ENCODE results near the gene FGF1.

FGF1 gene

DNA sequence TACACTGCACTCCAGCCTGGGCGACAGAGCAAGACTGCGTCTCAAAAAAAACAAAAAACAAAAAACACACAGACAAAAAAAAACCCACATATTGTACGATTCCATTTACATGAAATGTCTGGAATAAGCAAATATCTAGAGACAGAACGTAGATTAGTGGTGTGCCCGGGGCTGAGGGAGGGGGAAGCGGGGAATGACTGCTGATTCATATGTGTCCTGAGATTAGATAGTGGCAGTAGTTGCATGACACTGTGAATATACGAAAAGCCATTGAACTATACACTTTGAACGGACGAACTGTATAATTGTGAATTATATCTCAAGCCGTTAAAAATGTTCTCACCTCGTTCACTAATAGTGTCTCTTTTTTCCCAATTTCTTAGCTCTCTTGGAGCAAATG, 23.9 kb downstream of the FGF1 start:
- no peaks in the 10 kb centered on the region for H3K9me3 ChIP-seq
- no peaks in the 10 kb centered on the region for H3K36me3 ChIP-seq
- no peaks in the 10 kb centered on the region for H3K4me1 ChIP-seq
- no peak overlapping the region for H3K4me3 ChIP-seq (ENCODE audit: low read depth, low read length)
- DNase-seq, result no peak
- TF ChIP-seq, protein P1, sequence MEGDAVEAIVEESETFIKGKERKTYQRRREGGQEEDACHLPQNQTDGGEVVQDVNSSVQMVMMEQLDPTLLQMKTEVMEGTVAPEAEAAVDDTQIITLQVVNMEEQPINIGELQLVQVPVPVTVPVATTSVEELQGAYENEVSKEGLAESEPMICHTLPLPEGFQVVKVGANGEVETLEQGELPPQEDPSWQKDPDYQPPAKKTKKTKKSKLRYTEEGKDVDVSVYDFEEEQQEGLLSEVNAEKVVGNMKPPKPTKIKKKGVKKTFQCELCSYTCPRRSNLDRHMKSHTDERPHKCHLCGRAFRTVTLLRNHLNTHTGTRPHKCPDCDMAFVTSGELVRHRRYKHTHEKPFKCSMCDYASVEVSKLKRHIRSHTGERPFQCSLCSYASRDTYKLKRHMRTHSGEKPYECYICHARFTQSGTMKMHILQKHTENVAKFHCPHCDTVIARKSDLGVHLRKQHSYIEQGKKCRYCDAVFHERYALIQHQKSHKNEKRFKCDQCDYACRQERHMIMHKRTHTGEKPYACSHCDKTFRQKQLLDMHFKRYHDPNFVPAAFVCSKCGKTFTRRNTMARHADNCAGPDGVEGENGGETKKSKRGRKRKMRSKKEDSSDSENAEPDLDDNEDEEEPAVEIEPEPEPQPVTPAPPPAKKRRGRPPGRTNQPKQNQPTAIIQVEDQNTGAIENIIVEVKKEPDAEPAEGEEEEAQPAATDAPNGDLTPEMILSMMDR (IDR thresholded peaks at IDR 0.05; ENCODE audit: low read depth, low read length), result no peak
- H3K27me3 ChIP-seq, result no peaks in the 10 kb centered on the region

DNA sequence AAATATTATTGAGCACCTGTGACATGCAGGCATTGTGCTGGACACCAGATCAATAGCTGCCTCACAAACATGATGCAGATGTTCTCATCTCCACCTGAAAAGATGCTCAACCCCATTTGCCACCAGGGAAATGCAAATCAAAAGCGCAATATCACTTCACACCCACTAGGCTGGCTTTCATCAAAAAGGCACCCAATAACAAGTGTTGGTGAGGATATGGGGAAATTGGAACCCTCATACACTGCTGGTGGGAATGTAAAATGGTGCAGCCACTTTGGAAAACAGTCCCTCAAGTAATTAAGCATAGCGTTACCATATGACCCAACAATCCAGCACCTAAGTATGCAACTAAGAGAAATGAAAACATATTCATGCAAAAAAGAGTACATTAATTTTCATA, 24.7 kb downstream of the FGF1 start:
- TF ChIP-seq, protein P1 (IDR thresholded peaks at IDR 0.05; ENCODE audit: low read depth, low read length), result no peak
- no peak for DNase-seq
- no peaks in the 10 kb centered on the region for H3K9me3 ChIP-seq
- H3K4me3 ChIP-seq (ENCODE audit: low read depth, low read length), result no peak overlapping the region
- no peaks in the 10 kb centered on the region for H3K4me1 ChIP-seq
- H3K36me3 ChIP-seq, result no peaks in the 10 kb centered on the region
- no peaks in the 10 kb centered on the region for H3K27me3 ChIP-seq

DNA sequence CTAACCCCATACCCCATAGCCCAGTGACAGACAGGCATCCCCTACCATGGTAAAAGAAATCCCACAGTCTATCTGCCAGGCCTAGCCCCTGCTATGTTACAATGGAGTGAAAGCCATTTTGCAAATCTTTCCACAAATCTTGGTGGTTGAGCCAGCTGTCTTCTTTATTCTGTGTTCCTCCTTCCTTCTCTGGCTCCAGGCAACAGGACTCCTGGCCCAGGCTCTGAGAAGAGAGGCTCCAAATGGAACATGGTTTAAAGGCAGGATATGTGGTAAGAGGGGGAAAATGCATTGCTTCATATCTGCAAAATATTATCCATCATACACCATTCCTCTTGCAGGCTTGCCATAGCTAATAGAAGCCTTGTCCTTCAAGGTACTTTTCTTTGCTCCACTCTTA, 25.2 kb downstream of the FGF1 start:
- H3K27me3 ChIP-seq, result no peaks in the 10 kb centered on the region
- TF ChIP-seq, protein P1 (IDR thresholded peaks at IDR 0.05; ENCODE audit: low read depth, low read length), result no peak
- H3K4me3 ChIP-seq (ENCODE audit: low read depth, low read length), result no peak overlapping the region
- H3K36me3 ChIP-seq, result no peaks in the 10 kb centered on the region
- no peak for DNase-seq
- H3K4me1 ChIP-seq, result no peaks in the 10 kb centered on the region
- H3K9me3 ChIP-seq, result no peaks in the 10 kb centered on the region

DNA sequence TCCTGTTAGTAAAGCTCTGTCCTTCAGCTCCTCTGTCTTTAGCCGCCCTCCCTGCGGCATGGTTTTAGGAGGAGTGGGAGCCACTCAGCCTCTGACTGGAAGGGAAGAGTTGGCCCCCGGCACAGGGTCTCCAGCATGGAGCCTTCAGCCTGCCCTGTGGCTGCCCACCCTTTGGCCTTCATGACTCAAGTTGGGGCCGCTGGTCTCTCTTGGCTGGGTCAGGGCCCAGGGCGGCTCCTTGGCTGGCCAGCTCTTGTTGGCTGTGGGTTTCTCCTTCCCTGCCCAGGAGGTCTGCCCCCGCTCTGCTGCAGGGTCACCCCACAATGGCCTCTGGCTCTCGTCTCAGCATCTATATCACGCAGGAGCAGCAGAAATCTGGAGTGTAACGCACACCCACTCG, 25.7 kb downstream of the FGF1 start:
- H3K27me3 ChIP-seq, result no peaks in the 10 kb centered on the region
- TF ChIP-seq, protein P1 (IDR thresholded peaks at IDR 0.05; ENCODE audit: low read depth, low read length), result no peak

DNA sequence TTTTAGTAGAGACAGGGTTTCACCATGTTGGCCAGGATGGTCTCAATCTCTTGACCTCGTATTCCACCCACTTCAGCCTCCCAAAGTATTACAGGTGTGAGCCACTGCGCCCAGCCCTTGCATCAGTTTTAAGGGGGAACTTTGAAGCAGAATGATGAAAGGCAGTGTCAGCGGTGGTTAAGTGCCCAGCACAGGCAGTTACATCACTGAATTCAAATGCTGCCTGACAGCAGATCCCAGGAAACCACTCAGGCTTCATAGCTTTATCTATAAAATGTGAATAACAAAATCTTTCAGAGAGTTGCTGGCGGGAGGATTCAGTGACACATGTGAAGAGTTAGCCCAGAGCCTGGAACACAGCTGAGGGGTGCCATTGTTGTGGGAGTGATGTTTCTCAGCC, 26.5 kb downstream of the FGF1 start:
- H3K4me3 ChIP-seq (ENCODE audit: low read depth, low read length), result no peak overlapping the region
- TF ChIP-seq, protein P1 (IDR thresholded peaks at IDR 0.05; ENCODE audit: low read depth, low read length), result no peak

More for the DNA sequence above, 25.7 kb downstream of the FGF1 start:
- Histone ChIP-seq H3K36me3 (no peaks in the 10 kb centered on the region), H3K4me1 (no peaks in the 10 kb centered on the region), H3K4me3 (ENCODE audit: low read depth, low read length) (no peak overlapping the region), H3K9me3 (no peaks in the 10 kb centered on the region)
- no peak for DNase-seq

DNA sequence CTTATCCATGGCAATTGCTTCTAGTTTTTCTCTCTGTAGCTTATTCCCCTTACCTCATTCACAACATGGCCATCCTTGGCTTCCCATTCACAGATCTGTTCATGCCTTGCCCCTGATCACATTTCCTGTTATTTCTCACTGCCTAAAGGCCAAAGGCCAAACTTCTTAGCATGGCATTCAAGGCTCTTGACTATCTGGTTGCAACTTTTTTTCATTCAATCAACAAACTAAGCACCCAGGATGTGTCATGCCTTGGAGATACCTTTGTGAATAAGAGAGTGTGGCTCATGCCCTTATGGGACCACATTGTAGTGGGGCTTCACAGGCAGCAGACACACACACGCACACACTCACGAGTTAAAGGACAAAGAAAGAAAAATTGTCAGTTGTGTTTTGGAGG, 27.6 kb downstream of the FGF1 start:
- TF ChIP-seq, protein P1 (IDR thresholded peaks at IDR 0.05; ENCODE audit: low read depth, low read length), result no peak
- Histone ChIP-seq H3K27me3 (no peaks in the 10 kb centered on the region), H3K9me3 (no peaks in the 10 kb centered on the region), H3K4me1 (no peaks in the 10 kb centered on the region; the same call in 1 of the 2 replicates), H3K4me3 (ENCODE audit: low read depth, low read length) (no peak overlapping the region), H3K36me3 (no peaks in the 10 kb centered on the region)
- DNase-seq, result no peak

More for the DNA sequence above, 26.5 kb downstream of the FGF1 start:
- Histone ChIP-seq H3K9me3 (no peaks in the 10 kb centered on the region), H3K4me1 (no peaks in the 10 kb centered on the region; the same call in 1 of the 2 replicates), H3K27me3 (no peaks in the 10 kb centered on the region), H3K36me3 (no peaks in the 10 kb centered on the region)
- no peak for DNase-seq

Measured in BE2C (cell line).